C4-2B (cell line): ENCODE measurements around the gene RNU6-9.

Experiments
- H3K27ac ChIP-seq: fragments of 450-650 bp; 2 replicates; pipeline ENCODE4 v1.5.1; 2017
- CTCF ChIP-seq: fragments of 450-650 bp; conservative IDR thresholded peaks from 2 replicates; pipeline ENCODE4 v1.5.1; 2017; ENCODE audit warnings: mild to moderate bottlenecking
- ZFX ChIP-seq: fragments of 450-650 bp; IDR thresholded peaks from 2 replicates; pipeline ENCODE4 v1.6.1; 2017

RNU6-9 gene

GRCh38 chr19:858284-858683, 35.0 kb upstream of the RNU6-9 start:
- TF ChIP-seq ZFX (no peak), CTCF (no peak)
- H3K27ac ChIP-seq, result no peak overlapping the region

GRCh38 chr19:858868-859843, 34.1 kb upstream of the RNU6-9 start, which contains the start of gene CFD:
CFD (plus strand) TSS chr19:859664; CDS start chr19:859690, 26 bp downstream.
- peak within 1 kb of the TSS; percentile 53 for H3K27ac ChIP-seq
- TF ChIP-seq CTCF (no peak), ZFX (no peak)

DNA sequence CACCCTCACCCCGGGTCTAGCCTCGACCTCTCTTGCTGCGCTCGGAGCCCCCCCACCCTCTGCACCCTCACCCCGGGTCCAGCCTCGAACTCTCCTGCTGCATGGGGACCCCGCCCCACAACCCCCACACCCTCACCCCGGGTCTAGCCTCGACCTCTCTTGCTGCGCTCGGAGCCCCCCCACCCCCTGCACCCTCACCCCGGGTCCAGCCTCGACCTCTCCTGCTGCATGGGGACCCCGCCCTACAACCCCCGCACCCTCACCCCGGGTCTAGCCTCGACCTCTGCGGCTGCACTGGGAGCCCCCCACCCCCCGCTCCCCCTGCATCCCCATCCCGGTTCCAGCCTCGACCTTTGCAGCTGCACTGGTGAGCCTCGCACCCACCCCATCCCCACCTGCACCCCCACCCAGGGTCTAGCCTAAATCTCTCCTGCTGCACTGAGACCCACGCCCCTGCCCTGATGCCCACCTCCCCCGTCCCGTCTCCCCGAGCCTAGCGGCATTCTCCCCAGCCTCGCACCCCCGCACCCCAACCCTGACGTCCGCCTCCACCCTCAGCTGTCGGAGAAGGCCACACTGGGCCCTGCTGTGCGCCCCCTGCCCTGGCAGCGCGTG, 32.0 kb upstream of the RNU6-9 start:
- no peak for TF ChIP-seq ZFX
- TF ChIP-seq CTCF, result no peak
- no peak overlapping the region for H3K27ac ChIP-seq

GRCh38 chr19:861756-862580, 31.3 kb upstream of the RNU6-9 start:
- no peak overlapping the region for H3K27ac ChIP-seq

DNA sequence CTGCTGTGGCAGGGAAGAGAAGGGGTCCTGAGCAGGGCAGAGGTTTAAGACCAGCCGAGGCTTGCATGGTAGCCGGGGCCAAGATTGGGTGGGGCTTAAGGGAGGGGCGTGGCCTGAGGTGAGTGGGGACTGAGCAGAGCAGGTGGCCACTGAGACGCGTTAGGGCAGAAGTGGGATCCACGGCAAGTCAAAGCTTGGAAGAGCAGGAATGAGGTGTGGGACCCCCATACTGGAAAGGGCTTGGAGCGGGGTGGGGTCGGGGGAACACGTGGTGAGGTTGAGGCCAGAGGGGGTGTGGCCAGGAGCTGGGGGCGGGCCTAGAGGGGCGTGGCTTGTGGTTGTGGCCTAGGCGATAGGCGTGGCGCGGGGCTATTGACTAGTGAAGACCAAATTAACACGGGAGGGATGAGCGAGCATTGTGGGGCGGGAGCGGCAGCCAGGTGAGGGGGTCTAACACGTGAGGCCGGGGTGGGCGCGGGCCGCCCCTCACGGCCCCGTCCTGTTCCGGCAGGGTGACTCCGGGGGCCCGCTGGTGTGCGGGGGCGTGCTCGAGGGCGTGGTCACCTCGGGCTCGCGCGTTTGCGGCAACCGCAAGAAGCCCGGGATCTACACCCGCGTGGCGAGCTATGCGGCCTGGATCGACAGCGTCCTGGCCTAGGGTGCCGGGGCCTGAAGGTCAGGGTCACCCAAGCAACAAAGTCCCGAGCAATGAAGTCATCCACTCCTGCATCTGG, 30.5 kb upstream of the RNU6-9 start:
- no peak overlapping the region for H3K27ac ChIP-seq
- TF ChIP-seq ZFX, result no peak
- TF ChIP-seq CTCF, result no peak

More at GRCh38 chr19:861756-862580, 31.3 kb upstream of the RNU6-9 start:
- TF ChIP-seq ZFX, result no peak

GRCh38 chr19:863315-863620, 30.0 kb upstream of the RNU6-9 start:
- TF ChIP-seq ZFX (no peak), CTCF (no peak)
- no peak overlapping the region for H3K27ac ChIP-seq

DNA sequence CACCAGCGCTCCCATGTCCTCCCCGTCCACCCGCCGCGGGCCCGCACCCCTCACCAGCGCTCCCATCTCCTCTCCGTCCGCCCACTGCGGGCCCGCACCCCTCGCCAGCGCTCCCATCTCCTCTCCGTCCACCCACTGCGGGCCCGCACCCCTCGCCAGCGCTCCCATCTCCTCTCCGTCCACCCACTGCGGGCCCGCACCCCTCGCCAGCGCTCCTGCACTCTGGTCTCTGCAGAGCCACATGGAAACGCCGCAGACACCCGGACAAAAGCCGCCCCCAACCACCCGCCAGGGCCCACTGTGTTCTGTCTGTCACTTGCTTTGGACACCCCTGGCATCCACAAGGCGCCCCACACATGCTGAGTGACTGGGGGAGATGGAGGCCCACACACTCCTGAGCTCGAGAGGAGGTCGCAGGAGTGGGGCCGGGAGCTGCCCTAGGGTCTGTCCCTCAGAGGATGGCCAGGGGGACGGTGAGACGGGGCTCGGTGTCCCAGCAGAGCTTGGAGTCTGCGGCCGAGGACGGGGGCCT, 26.4 kb upstream of the RNU6-9 start:
- no peak overlapping the region for H3K27ac ChIP-seq

More for the DNA sequence above, 26.4 kb upstream of the RNU6-9 start:
- TF ChIP-seq CTCF (no peak), ZFX (no peak)
